ENCODE measurements around the gene SERBP1.
"Not testable (repeated sequence)": the region's sequence is repeated elsewhere in the genome, so short reads cannot be mapped to it uniquely, and the experiment has no call there.

The SERBP1 gene

DNA sequence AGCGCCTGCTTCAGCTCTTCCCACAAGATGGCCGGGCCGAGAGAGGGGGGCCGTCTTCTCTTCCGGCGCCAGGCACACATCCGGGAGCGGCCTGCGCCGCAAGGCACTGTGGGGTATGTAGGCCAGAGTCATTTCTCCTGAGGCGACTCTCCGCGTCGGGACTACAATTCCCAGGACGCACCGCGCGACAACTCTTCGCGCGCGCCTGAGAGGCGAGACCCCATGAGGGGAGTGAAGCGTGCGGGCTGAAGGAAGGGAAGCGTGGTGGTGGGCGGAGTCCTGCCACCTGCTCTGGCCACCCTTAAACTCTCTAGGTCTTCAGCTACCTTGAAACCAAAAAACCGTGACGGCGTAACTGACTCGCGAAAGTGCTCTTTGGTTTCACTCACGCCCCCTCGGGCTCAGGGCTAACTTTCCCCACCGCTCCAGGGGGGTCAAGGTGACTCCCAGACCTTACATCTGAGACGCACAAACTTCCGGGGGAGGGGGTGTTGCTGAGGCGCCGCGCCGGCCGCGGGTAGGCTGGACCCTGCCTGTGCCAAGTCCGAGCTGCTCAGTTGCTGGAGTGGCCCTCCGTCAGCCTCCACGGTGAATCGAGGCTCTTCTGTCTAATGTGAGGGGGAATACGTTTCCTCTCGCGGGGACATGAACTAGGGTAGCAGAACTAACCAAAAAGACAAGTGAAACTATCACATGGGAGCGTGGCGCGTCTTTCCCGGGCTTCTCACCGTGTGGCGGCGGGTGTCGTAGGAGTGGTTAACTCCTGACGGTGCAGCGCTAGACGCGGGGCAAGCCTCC, at the start of gene SERBP1:
Gene SERBP1 (minus strand): TSS at position 45 of the 798 bp plus-strand sequence. CDS start 102 bp downstream, outside the sequence.
- peak; percentile 93 for FAIRE-seq

DNA sequence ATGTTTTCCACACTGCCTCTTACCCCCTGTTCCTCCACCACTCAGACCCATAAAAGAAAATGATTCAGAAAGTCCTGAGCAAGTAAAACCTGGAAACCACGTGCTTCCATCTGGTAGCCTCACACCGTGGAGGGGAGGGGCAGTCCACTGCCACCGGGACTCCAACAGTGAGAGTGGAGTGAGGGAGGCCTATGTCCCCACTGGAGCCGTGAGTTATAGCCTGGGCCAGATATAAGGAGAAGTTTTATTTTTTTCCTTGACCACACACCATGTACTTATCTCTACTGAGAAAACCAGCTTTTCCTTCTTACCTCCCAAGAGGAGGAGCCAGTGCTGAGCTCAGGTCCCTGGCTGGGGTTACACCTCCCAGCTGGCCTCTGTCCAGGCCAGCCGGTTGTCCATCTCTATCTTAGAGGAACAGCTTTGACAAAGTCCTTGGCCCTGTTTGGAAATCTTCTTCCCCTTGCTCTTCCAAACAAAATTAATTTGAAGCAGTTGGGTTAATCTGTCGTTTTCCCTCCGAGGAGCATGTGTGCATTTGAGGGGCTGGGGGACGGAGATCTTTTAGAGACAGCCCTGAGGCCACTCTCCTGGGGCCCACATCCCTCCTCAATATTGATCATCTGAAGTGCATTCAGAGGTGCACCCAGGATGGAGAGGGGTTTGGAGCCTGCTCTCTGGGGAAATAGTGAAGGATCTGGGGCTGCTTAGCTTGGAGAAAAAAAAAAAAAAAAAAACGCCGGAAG, 49.1 kb upstream of the SERBP1 start:
- no peak for FAIRE-seq

DNA sequence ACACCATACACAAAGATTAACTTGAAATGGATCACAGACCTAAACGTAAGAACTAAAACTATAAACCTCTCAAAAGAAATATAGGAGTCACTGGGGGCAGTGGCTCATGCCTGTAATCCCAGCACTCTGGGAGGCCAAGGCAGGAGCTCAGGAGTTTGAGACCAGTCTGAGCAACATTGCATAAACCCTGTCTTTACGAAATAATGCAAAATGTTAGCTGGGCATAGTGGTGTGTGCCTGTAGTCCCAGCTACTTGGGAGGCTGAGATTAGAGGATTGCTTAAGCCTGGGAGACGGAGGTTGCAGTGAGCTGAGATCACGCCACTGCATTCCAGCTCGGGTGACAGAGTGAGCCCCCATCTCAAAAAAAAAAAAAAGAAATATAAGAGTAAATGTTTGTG, 46.7 kb upstream of the SERBP1 start:
- FAIRE-seq = no peak

DNA sequence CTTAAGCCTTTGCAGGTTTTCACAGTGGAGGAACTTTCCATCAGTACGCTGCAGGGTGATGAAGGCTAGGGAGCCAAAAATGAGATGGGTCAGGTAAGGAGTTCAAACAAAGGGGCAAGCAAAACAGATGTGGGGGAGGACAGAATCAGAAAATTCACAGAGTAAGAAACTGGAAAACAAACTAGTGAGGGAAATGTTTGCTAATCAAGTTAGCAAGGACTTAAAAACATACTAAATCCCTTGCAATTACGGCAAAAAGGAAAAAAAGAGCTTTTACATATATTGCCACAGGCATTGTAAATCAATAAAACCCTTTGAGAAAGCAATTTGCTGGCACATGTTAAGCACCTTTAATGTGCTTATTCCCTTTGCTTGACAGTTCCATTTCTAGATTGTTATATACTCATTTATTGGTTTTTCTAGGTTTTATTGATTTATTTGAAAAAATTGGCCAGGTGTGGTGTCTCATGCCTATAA, 45.8 kb upstream of the SERBP1 start:
- FAIRE-seq = no peak

DNA sequence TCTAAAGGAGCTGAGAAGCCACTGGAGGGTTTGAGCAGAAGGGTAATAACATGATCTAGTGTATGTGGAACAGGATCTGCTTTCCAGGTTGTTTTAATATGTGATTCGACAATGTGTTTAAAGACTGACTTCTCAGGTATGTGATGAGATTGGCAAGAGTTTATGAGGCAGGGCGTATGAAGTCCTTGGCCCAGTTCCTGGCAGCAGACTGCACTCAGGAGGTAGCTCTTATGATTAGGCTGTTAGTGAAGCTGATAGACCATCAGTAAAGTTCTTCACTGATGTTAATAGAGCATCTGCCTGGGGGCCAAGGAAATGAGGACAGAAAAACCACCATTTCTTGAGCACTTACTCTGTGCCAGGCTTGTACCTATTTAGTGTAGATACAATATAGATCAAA, 41.9 kb upstream of the SERBP1 start:
- no peak for FAIRE-seq

DNA sequence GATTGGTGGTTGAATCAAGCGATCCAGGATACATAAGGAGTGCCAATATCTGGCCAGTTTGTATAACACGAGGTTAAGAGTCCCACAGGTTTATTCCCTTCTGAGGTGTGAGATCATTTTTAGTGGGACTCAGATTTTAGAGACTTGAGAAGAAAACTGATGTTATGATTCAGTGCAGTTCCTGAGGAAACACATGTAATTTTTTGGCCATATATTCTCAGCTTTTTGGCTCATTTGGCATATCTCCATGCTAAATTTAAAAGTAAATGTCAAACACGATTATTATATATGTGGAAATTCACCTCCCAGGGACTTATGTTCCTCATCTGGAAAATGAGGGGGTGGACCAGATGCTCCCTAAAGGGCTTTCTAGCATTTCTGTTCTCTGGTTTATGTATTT, 39.2 kb upstream of the SERBP1 start:
- no peak for FAIRE-seq

DNA sequence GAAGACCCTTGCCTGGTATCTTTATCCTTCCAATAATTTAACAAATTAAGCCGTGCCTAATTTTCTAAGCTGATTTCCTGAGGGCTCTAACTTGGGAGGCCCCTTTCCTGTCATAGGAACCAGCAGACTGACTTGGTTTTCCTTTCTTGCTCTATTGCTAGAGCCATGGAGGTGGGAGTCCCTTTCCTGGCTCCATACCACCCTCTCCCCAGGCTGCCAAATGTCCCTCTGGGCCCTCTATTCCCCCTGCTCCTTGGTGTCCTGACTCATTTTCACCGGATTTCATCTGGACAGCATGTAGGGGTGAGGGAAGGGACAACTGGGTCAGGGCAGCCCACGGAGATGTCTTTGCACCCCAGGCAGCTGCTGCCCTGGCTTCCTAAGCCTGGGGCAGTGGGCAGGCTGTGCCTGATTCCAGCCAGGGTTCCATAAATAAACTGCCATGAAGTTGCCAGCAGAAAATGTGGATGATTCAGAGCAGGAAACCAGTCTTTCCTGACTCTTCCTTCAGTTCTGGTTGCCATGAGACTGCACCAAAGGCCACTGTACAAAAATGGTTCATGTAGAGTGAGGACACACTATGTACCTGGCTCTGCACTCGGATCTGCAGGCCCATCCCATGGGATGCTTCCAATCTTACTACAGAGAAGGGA, 38.0 kb upstream of the SERBP1 start:
- FAIRE-seq = no peak

DNA sequence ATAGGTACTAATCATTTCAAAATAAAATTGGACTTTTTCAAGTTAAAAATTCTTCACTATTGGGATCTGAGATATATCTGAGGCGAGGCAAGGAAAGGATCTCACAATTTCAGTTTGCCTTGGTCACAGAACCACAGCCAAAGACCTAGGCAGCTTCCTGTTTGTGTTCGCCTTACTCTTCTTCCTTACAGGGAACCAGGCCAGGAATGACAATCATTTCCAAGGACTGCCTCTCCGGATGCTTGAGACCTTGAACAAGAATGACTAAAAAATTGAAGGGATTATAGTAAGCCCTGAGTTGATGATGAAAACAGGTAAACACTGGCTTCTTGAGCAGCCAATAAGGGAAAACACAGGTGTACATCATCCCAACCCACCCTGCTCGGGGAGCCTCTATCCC, 35.2 kb upstream of the SERBP1 start:
- no peak for FAIRE-seq

DNA sequence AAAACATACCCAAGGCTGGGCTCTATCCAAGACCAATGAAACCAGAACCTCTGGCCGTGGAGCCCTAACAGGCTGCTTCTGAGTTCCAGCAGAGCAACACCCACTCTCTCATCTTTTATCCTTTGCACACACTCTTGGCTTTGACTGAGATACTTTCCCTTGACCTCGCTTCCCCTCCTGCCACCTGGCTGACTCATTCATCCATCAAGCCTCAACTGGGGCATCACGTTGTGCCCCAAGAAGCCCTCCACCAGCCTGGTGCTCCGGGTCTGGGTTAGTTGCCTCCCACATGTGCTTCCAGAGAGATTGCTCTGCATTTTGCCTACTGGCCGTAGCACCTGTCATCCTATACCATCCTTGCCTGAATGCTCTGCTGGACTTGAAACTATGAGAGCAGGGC, 34.5 kb upstream of the SERBP1 start:
- FAIRE-seq = no peak

DNA sequence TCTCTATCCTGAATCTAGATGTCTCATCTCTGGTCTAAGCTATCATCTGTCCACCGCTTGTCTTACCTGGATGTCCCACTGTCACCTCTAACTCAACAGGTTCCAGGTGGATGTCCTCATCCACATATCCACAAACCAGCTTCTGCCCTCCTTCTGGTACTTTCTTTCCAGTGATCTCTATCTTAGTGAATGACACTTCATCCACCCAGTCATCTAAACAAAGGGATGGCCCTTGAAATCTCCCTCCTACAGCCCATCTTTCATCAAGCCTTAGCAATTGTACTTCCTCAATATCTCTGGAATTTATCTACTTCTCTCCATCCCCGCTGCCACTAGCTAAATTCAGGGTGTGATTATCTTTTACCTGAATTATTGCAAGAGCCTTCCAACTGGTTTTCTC, 33.9 kb upstream of the SERBP1 start:
- FAIRE-seq = no peak

DNA sequence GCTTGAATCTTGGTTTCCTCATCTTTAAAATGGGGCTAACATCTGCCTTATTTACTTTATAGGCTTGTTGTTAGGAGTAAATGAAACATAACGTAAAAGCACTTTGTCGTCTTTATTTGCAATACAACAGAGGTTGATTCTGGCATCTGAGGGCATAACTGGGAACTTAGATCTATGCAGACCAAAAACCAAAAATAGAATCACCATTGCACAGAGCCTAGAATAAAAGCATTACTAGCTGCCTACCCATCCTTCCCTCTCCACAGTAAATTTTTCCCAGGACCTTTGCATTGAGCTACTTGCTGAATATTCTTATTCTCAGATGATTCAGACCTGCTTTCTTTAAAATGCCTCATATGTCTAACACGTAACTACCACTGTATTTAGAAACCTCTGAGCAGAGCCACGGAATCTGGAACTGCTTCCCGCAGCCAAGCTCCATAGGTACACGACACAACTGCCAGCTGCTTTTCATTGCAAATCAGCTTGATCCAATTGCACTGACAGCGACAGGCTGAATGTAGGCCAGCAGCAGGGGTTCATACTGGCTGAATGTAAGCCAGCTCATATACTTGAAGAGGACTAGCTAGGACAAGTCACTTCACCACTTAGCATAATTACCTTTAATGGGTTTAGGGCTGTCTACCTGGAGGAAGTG, 33.2 kb upstream of the SERBP1 start:
- FAIRE-seq = no peak

DNA sequence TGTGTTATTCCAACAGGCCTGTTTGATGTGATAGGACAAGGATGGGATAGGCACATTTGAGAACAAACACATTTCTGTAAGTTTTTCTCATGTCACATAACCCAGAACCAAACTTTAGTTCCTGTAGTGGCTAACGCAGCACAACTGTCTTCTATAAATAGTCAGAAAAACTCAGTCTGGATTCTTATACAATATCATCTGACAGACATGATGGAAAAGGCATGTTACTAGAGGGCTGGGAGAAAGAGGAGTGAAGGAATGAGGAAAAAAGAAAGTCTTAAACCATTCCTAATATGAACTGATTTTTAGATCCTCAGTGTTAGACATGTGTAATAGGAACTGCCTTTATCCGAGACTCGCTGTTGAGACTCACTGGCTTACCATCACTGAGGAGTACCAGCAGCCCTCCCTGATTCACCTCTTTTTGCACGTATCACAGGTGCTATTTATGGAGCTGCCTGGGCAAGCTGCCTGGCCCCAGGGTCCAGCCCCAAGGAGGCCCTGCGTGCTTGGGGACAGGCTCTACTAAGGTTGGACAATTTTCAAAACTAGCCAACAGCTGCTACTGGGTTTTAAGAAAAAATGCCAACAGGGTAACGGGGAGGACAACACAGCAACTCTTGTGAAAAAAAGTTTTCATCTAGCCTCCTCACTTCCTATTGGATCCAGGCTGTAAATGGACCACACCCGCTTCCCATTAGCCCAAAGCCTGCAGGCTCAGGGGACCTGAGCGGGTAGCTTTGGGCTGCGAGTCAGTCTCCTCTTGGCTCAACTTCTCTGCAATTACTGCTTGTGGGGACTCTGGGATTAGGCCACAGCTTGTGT, 30.7 kb upstream of the SERBP1 start:
- FAIRE-seq = no peak

DNA sequence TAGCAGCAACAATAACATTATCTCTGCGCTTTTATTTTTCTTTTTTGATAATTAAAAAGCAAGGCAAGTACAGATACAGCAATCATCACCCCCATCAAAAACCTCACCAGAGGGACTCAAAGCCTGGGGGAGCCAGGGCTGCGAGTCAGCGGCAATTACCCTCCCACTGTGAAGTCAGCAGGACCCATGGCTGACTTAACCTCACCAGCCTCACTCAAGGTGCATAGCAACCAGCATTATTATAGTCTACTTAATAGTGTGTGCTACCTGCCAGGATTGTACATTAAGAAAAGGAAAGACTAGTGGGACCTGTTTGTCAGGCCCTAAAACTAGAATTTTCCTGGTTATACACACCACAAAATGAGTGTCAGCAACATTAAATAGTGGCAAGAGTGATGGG, 28.9 kb upstream of the SERBP1 start:
- FAIRE-seq = no peak

DNA sequence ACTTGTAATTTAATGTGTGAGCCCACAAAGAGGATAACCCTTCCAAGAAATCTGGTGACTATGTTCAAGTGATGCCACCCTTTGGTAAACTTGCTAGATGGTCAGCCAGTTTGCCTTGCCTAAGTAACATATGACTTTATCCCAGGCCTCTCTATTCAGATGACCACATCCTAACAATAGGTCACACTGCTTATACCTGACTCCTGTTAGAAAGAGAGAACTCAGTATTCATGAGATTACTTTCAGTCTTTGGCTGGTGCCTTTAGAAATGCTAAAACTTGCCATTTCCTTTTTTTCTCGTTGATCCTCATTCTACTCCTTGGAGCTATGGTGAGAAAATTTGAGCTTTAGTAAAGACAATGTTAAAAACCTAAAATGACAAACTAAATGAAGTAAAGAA, 28.5 kb upstream of the SERBP1 start:
- FAIRE-seq = no peak

DNA sequence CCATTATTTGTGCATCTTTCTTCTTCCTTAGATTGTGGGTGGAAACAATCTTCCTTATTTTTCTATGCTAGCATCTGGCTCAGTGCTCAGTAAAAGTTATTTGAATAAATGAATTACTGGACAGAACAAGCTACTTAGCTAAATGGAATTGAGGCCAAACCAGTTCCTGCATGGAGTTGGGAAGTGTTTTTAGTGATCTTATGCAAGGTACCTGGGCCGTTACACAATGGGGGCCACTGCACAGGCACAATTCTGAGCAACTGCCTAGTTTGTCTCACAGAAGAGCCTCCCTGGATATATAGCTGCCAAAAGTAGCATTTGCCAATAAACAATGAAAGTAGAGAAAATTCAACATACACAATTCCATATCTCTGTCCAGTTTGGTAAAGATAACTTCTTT, 27.0 kb upstream of the SERBP1 start:
- no peak for FAIRE-seq

DNA sequence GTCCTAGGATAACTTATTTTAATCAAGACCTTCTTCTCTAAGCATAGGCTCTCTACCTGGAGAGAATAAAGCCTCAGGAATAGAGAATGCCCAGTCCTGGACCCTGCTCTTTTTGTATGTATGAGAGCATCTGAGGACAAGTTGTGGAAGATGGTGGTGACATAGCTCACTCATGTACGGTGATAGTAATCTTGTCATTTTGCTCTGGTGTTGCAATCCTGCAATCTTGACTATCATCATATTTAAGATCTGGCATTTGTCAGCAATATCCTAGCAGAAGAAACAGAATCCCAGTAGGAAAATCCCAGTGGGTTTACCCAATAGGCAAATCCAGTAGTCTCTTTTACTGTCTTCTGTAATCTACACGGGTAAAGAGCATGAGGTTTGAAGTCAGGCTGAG, 21.6 kb upstream of the SERBP1 start:
- no peak for FAIRE-seq

DNA sequence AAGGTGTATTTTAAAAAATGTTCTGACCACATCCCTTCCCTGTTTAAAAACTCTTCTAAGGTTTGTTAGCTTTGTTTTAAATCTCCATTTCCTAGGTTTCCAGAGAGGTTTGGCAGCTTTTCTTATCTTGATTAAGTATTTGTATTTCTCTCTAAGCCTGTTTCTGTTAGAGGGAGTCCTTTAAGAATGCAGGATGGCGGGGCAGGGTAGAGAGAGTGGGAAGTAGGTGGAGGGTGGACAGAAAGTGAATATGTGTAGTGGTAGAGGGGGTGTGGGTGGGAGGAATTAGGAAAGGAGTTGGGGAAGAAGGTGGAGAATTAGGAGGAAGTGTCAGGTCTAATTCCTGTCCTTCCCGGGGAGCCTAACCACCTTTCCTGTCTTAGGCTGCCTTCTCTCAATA, 21.2 kb upstream of the SERBP1 start:
- no peak for FAIRE-seq

DNA sequence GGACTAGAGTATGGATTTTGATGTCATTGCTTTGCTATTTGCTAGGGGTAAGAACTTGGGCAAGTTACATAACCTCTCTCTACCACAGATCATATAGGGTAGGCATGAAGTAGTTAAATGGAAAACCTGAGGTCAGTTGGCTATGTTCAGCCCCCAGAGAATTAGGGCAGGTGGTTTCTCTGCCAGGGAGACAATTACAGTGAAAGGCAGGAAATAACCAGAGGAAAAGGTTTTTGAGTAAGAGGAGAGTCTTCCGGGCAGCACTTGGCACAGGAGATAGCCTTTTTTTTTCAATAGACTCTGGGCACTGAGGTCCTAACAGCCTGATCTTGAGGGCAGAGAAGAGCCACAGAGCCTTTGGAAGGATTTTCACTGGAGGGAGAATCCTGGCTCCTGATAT, 16.7 kb upstream of the SERBP1 start:
- no peak for FAIRE-seq

DNA sequence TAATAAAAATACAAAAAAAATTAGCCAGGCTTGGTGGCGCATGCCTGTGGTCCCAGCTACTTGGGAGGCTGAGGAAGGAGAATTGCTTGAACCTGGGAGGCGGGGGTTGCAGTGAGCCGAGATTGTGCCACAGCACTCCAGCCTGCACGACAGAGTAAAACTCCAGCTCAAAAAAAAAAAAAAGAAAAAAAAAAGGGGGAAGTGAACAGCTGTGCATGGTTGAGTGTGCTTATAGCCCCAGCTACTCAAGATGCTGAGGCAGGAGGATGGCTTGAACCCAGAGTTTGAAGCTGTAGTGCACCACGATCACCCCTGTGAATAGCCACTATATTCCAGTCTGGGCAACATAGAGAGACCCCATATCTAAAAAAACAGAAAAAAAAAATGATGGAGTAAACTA, 15.8 kb upstream of the SERBP1 start:
- FAIRE-seq = not testable (repeated sequence)

DNA sequence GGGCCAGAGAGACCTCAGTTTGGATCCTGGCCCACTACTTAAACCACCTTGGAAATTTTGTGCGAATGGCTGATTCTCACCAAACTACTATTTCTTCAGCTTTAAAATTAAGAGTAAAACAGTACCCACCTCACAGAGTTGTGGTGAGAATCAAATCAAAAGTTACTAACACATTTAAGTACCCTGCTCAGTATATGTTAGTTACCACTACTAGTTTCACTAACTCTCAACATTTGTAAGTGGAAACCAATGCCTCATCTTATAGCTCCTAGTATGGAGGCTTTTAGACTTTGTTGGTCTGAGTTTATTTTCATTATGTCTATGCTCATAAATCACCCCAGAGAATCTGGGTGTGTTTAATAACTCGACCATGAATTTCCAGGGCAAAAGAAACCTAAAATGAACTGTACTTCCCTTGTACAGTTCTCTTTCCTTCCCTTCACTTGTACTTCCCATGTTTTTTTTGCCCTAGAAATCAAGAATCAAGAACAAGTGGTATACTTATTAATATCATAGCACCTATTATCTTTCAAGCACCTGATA, 11.6 kb upstream of the SERBP1 start:
- no peak for FAIRE-seq

DNA sequence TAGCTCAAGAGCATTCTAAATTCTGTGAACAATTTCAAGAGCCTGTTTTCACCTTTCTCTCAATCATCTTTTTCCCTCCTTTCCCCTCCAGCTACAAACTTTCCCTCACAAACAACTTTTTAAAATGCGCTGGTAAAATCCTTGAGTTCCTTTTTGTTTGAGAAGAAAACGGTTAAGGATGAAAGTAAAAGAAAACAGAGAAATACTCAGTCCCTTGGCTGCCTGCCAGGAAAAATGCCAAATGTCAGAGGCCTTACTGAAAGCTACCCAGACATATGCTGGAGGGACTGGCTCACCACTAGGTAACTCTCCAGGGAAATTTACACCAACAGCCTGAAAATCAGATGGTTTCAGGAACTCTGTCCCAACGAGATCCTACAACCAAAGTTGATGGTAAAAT, 11.0 kb upstream of the SERBP1 start:
- FAIRE-seq = no peak

DNA sequence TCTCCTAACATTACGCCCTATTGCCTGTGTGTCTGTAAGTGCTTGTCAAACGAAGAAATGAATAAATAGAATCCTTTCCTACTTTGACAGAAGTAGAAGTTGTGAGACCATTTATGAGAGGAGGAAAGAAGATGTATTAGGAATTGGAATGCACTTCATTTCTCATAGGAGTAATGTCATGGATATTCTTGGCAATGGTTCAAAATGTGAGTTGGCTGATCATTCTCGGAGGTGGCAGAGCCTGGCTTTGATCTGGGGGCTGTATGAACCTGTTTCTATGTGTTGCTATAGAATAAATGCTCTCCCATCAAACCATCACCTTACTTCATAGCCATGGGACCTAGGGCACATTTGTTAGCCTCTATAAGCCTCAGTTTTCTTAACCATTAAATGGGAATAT, 10.1 kb upstream of the SERBP1 start:
- no peak for FAIRE-seq

Data from A204.1 (cell line).